H9 (cell line): Measurements from ENCODE around the gene DMRTB1. TPM values are rescaled to one million over a fixed set of nuclear protein-coding genes. Genes with fewer than 3 reads are reported as not detected.

Experiments used
- DNase-seq: peaks from one replicate; pipeline ENCODE4 v3.0.0-alpha.2; 2017
- H2AFZ ChIP-seq: one replicate; pipeline ENCODE4 v1.6.1; 2013; ENCODE audit warnings: mild to moderate bottlenecking, low read length, control low read depth, moderate library complexity
- H2AK5ac ChIP-seq: 2 replicates; pipeline ENCODE4 v1.6.1; 2013; ENCODE audit warnings: low read length, control low read depth, mixed read lengths; ENCODE audit not compliant: insufficient read length
- H2BK120ac ChIP-seq: one replicate; pipeline ENCODE4 v1.6.1; 2013; ENCODE audit warnings: low read depth, mild to moderate bottlenecking, low read length, control low read depth, inconsistent platforms; ENCODE audit not compliant: poor library complexity, severe bottlenecking
- H2BK12ac ChIP-seq: 2 replicates; pipeline ENCODE4 v1.6.1; 2013; ENCODE audit warnings: low read length, control low read depth, mixed read lengths, low read depth; ENCODE audit not compliant: insufficient read length
- H2BK15ac ChIP-seq: 2 replicates; pipeline ENCODE4 v1.6.1; 2013; ENCODE audit warnings: low read depth, low read length, control low read depth
- H2BK20ac ChIP-seq: one replicate; pipeline ENCODE4 v1.6.1; 2013; ENCODE audit warnings: low read depth, mild to moderate bottlenecking, low read length, control low read depth, inconsistent platforms; ENCODE audit not compliant: poor library complexity, severe bottlenecking
- H2BK5ac ChIP-seq: 2 replicates; pipeline ENCODE4 v1.6.1; 2013; ENCODE audit warnings: low read length, control low read depth, mixed read lengths; ENCODE audit not compliant: insufficient read length
- H3K14ac ChIP-seq: 2 replicates; pipeline ENCODE4 v1.6.1; 2013; ENCODE audit warnings: low read length, control low read depth; ENCODE audit not compliant: insufficient read depth
- H3K18ac ChIP-seq: 2 replicates; pipeline ENCODE4 v1.6.1; 2013; ENCODE audit warnings: low read depth, mild to moderate bottlenecking, mixed read lengths, low read length, control low read depth; ENCODE audit not compliant: insufficient read length
- H3K23ac ChIP-seq: 2 replicates; pipeline ENCODE4 v1.6.1; 2013; ENCODE audit warnings: low read length, control low read depth, mixed read lengths, low read depth; ENCODE audit not compliant: insufficient read length
- H3K23me2 ChIP-seq: 2 replicates; pipeline ENCODE4 v1.6.1; 2013; ENCODE audit warnings: low read depth, mild to moderate bottlenecking, mixed read lengths, low read length, control low read depth; ENCODE audit not compliant: insufficient read length, poor library complexity, severe bottlenecking
- H3K27ac ChIP-seq: 2 replicates; pipeline ENCODE4 v1.5.1; 2013; ENCODE audit warnings: low read length, control low read depth, mixed read lengths, low read depth; ENCODE audit not compliant: insufficient read length
- H3K27me3 ChIP-seq: 2 replicates; pipeline ENCODE4 v1.6.1; 2013; ENCODE audit warnings: low read length, control low read depth, inconsistent platforms; ENCODE audit not compliant: insufficient read depth
- H3K4ac ChIP-seq: 2 replicates; pipeline ENCODE4 v1.6.1; 2013; ENCODE audit warnings: low read depth, mild to moderate bottlenecking, control low read depth, inconsistent platforms, low read length, moderate library complexity
- H3K4me1 ChIP-seq: 2 replicates; pipeline ENCODE4 v1.6.1; 2013; ENCODE audit warnings: low read length, control low read depth, inconsistent platforms; ENCODE audit not compliant: insufficient read depth
- H3K4me2 ChIP-seq: 2 replicates; pipeline ENCODE4 v1.6.1; 2013; ENCODE audit warnings: low read length, control low read depth, mixed read lengths; ENCODE audit not compliant: insufficient read length, insufficient read depth
- H3K56ac ChIP-seq: 2 replicates; pipeline ENCODE4 v1.6.1; 2013; ENCODE audit warnings: low read depth, mild to moderate bottlenecking, mixed read lengths, low read length, control low read depth; ENCODE audit not compliant: insufficient read length
- H3K79me1 ChIP-seq: 2 replicates; pipeline ENCODE4 v1.6.1; 2013; ENCODE audit warnings: low read depth, mild to moderate bottlenecking, moderate library complexity, low read length, control low read depth, inconsistent platforms; ENCODE audit not compliant: insufficient read depth, poor library complexity, severe bottlenecking
- H3K79me2 ChIP-seq: 2 replicates; pipeline ENCODE4 v1.6.1; 2013; ENCODE audit warnings: low read length, control low read depth, inconsistent platforms; ENCODE audit not compliant: insufficient read depth
- H3K9ac ChIP-seq: 2 replicates; pipeline ENCODE4 v1.6.1; 2013; ENCODE audit warnings: low read length, control low read depth, mixed read lengths; ENCODE audit not compliant: insufficient read length; ENCODE audit errors: extremely low read depth
- H3K9me3 ChIP-seq: one replicate; pipeline ENCODE4 v1.6.1; 2013; ENCODE audit warnings: low read depth, low read length, inconsistent platforms; ENCODE audit not compliant: control insufficient read depth
- H3T11ph ChIP-seq: one replicate; pipeline ENCODE4 v1.6.1; 2013; ENCODE audit warnings: mild to moderate bottlenecking, low read length, control low read depth, inconsistent platforms
- H4K20me1 ChIP-seq: one replicate; pipeline ENCODE4 v1.6.1; 2013; ENCODE audit not compliant: control insufficient read depth, insufficient read length, insufficient read depth
- H4K5ac ChIP-seq: 2 replicates; pipeline ENCODE4 v1.6.1; 2013; ENCODE audit warnings: low read depth, mild to moderate bottlenecking, mixed read lengths, low read length, control low read depth; ENCODE audit not compliant: insufficient read length
- H4K8ac ChIP-seq: replicated peaks from 2 replicates; pipeline ENCODE4 v1.6.1; 2013; ENCODE audit warnings: low read length, control low read depth, mixed read lengths, low read depth; ENCODE audit not compliant: insufficient read length
- H4K91ac ChIP-seq: 2 replicates; pipeline ENCODE4 v1.6.1; 2013; ENCODE audit warnings: low read depth, mild to moderate bottlenecking, moderate library complexity, mixed read lengths, low read length, control low read depth; ENCODE audit not compliant: insufficient read length
- H3K27ac Mint-ChIP-seq, 3 experiments: 2 replicates in 2 of 3; 3 replicates in 1 of 3; pipeline ENCODE4 v1.8.0; 2020 to 2021; ENCODE audit warnings: mixed read lengths in 3 of 3, mild to moderate bottlenecking in 1 of 3, moderate library complexity in 1 of 3
- H3K27me3 Mint-ChIP-seq: 2 replicates; pipeline ENCODE4 v1.8.0; 2021; ENCODE audit warnings: low read depth, mild to moderate bottlenecking, moderate library complexity, mixed read lengths
- H3K36me3 Mint-ChIP-seq, 3 experiments: 2 replicates in 2 of 3; 3 replicates in 1 of 3; pipeline ENCODE4 v1.8.0; 2020 to 2021; ENCODE audit warnings: low read depth in 3 of 3, mixed read lengths in 3 of 3; ENCODE audit not compliant: insufficient read depth in 1 of 3
- H3K4me1 Mint-ChIP-seq, 2 experiments: 2 replicates each; pipeline ENCODE4 v1.8.0; 2020; ENCODE audit warnings: mixed read lengths in 2 of 2
- H3K4me3 Mint-ChIP-seq, 2 experiments: 2 replicates in 1 of 2; 3 replicates in 1 of 2; pipeline ENCODE4 v1.8.0; 2020 to 2021; ENCODE audit warnings: mild to moderate bottlenecking in 2 of 2, mixed read lengths in 2 of 2, moderate library complexity in 1 of 2
- H3K9me3 Mint-ChIP-seq, 2 experiments: 2 replicates in 1 of 2; 3 replicates in 1 of 2; pipeline ENCODE4 v1.8.0; 2020; ENCODE audit warnings: mild to moderate bottlenecking in 2 of 2, mixed read lengths in 2 of 2, moderate library complexity in 1 of 2
- CTCF ChIP-seq: fragments of 200-600 bp; sonication (generic); conservative IDR thresholded peaks from 3 replicates; pipeline ENCODE4 v1.8.0; 2021; ENCODE audit warnings: antibody characterized with exemption, mild to moderate bottlenecking
- WGBS: extraction: QIAGEN DNeasy Blood & Tissue Kit; methylation state at CpG from one replicate; pipeline ENCODE4 v1.1.7; 2013; ENCODE audit warnings: missing lambda C conversion rate, low lambda C conversion rate, mixed read lengths; ENCODE audit not compliant: insufficient read length; ENCODE audit errors: extremely low coverage; 5-methylcytosine and 5-hydroxymethylcytosine counted together
- total RNA-seq: library from RNA; stranded (reverse); gene quantifications from 2 replicates; pipeline ENCODE4 v1.2.1, GENCODE V29; 2021

The DMRTB1 gene
- total RNA-seq, 1 experiment from 2014 or later: not detected

GRCh38 chr1:53495633-53496345 lies 36.6 kb downstream of the DMRTB1 start:
- H3K23ac ChIP-seq: no peak overlapping the region
- no peaks in the 10 kb centered on the region for H3K79me1 ChIP-seq
- H3K9me3 ChIP-seq: no peaks in the 10 kb centered on the region
- no peak overlapping the region for H3K18ac ChIP-seq
- peaks cover 2 to 5% of the 10 kb centered on the region in 2 experiments; a peak in 1 of 4 replicates for H3K4me1 Mint-ChIP-seq
- no peak for TF ChIP-seq CTCF
- no peak overlapping the region for H3K4ac ChIP-seq
- no peak overlapping the region for H2BK120ac ChIP-seq
- H4K5ac ChIP-seq: no peak overlapping the region
- no peaks in the 10 kb centered on the region for H3K23me2 ChIP-seq
- H3K4me3 Mint-ChIP-seq: no peak overlapping the region
- no peak overlapping the region for H3K56ac ChIP-seq
- H2AK5ac ChIP-seq: no peak overlapping the region
- WGBS: no CpG with 5 or more reads among the region's 8 CpGs
- H3K27ac Mint-ChIP-seq: no peak overlapping the region; a peak in 1 of 7 replicates
- no peak overlapping the region for H3K27ac ChIP-seq
- no peak overlapping the region for H3K4me2 ChIP-seq
- H3K14ac ChIP-seq: no peak overlapping the region
- DNase-seq: no peak
- H2BK12ac ChIP-seq: no peak overlapping the region
- H3K79me2 ChIP-seq: no peaks in the 10 kb centered on the region
- no peak overlapping the region for H2AFZ ChIP-seq
- H2BK15ac ChIP-seq: no peak overlapping the region
- H3K9me3 Mint-ChIP-seq: no peaks in the 10 kb centered on the region; a peak in 1 of 5 replicates
- H2BK5ac ChIP-seq: no peak overlapping the region
- H3K4me1 ChIP-seq: no peaks in the 10 kb centered on the region
- no peaks in the 10 kb centered on the region for H3K27me3 ChIP-seq
- H3K36me3 Mint-ChIP-seq: no peaks in the 10 kb centered on the region; a peak in 1 of 7 replicates
- H4K8ac ChIP-seq: no peak overlapping the region
- H4K91ac ChIP-seq: no peak overlapping the region
- no peak overlapping the region for H3K9ac ChIP-seq
- no peak overlapping the region for H3T11ph ChIP-seq
- H2BK20ac ChIP-seq: no peak overlapping the region
- H3K27me3 Mint-ChIP-seq: peaks cover 10% of the 10 kb centered on the region
- H4K20me1 ChIP-seq: no peaks in the 10 kb centered on the region
